Retinal pigment epithelial cell (primary cell): Measurements from ENCODE around the gene PTPRK.

Source experiments
- DNase-seq: peaks from one replicate; pipeline ENCODE4 v3.0.0-alpha.2; 2010; ENCODE audit warnings: low read depth
- H3K4me3 ChIP-seq: 2 replicates; pipeline ENCODE4 v1.5.1; 2011; ENCODE audit warnings: mild to moderate bottlenecking, low read length, control low read depth, moderate library complexity
- CTCF ChIP-seq: conservative IDR thresholded peaks from 2 replicates; pipeline ENCODE4 v1.5.1; 2011; ENCODE audit warnings: low read depth, low read length, control low read depth, inconsistent platforms

PTPRK gene

GRCh38 chr6:128155826-128156225, 364.6 kb downstream of the PTPRK start:
- no peak overlapping the region for H3K4me3 ChIP-seq
- TF ChIP-seq CTCF = no peak

GRCh38 chr6:128152551-128152950, 367.8 kb downstream of the PTPRK start:
- no peak overlapping the region for H3K4me3 ChIP-seq
- no peak for DNase-seq
- no peak for TF ChIP-seq CTCF

More at GRCh38 chr6:128155826-128156225, 364.6 kb downstream of the PTPRK start:
- no peak for DNase-seq

- DNase-seq = no peak
These were observed 370.0 kb downstream of the PTPRK start for GRCh38 chr6:128150376-128150775.

GRCh38 chr6:128149796-128150195, 370.6 kb downstream of the PTPRK start:
- H3K4me3 ChIP-seq = no peak overlapping the region
- no peak for DNase-seq
- TF ChIP-seq CTCF = no peak

More at GRCh38 chr6:128150376-128150775, 370.0 kb downstream of the PTPRK start:
- no peak overlapping the region for H3K4me3 ChIP-seq
- TF ChIP-seq CTCF = no peak

GRCh38 chr6:128144320-128144719, 376.1 kb downstream of the PTPRK start:
- TF ChIP-seq CTCF = no peak
- H3K4me3 ChIP-seq = no peak overlapping the region
- no peak for DNase-seq

- TF ChIP-seq CTCF = no peak
- no peak overlapping the region for H3K4me3 ChIP-seq
These were observed 378.5 kb downstream of the PTPRK start for GRCh38 chr6:128141932-128142331.

GRCh38 chr6:128139519-128139918, 380.9 kb downstream of the PTPRK start:
- H3K4me3 ChIP-seq = no peak overlapping the region
- TF ChIP-seq CTCF = no peak
- peak; percentile 43 for DNase-seq

More at GRCh38 chr6:128141932-128142331, 378.5 kb downstream of the PTPRK start:
- DNase-seq = no peak
